NCI-H446 (cell line): ENCODE data around the gene ANKS6.

Source experiments
- DNase-seq, 2 experiments: peaks; one replicate each; lab custom pipeline; 2025; lab: John Stamatoyannopoulos, UW

The ANKS6 gene

GRCh38 chr9:98772364-98773155 is 23.8 kb downstream of the ANKS6 start:
- DNase-seq, result no peak

- DNase-seq, result no peak
Observed at GRCh38 chr9:98771209-98771874, 25.0 kb downstream of the ANKS6 start.

GRCh38 chr9:98770717-98771116 is 25.6 kb downstream of the ANKS6 start:
- no peak for DNase-seq

DNA sequence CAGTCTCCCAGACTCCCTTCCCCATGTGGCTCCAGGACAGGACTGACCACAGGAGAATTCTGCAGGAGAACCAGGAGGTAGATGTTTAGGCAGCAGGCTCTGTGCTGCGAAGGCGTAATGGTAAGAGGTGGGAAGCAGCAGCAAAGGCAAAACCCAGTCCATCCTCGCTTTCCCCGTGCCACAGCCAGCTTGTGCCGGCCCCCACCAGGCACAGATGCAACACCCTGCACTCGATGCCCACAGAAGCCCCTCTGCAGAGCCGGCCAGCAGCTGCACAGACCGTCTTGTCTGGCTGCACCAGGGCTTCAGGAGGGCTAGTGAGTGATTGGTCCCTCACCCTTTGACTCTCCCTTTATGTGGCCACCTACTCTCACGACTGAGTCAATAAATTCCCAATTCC is 28.0 kb downstream of the ANKS6 start:
- no peak for DNase-seq

DNA sequence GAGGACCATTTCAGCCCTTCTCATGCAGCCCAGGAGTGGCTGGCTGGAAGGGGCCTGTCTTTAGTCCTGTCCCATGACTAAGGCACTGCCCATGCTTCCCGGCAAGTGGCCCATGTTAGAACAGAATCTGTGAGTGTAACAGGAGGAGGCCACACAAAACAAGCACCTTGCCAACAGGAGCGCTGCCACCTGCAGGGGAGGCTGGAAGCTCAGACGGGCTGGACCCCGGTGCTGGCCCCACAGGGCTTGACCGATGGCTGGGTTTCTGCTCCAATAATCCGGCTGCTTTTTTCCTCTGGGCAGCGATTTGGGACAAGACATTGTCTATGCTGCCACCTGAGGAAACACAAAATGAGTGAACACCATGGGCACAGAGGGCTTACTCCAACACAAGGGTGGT is 28.4 kb downstream of the ANKS6 start:
- DNase-seq, result no peak

DNA sequence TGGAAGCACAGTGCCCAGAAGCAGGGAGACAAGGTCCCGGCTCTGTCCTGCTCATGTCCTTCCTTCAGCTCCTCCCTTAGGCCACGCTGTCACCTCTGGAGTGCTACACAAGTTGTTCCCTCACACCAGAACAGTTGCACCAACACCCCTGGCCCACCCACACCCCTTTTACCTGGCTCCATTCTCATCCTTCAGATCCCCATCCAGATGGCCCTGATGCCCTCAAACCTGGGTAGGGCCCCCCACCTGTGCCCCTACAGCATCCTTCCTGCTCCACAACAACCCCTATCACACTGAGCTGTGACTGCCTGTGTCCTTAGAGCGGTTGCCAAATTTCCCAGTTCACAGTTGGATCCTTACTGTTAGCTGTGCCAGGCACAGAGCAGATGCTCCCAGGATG is 29.2 kb downstream of the ANKS6 start:
- no peak for DNase-seq

GRCh38 chr9:98766586-98766985 is 29.8 kb downstream of the ANKS6 start:
- no peak for DNase-seq

GRCh38 chr9:98765256-98765655 is 31.1 kb downstream of the ANKS6 start:
- no peak for DNase-seq

GRCh38 chr9:98763986-98764745 is 32.2 kb downstream of the ANKS6 start:
- DNase-seq, result no peak

GRCh38 chr9:98760231-98760630 is 36.1 kb downstream of the ANKS6 start:
- DNase-seq, result no peak

GRCh38 chr9:98755006-98755618 is 41.2 kb downstream of the ANKS6 start:
- DNase-seq, result no peak

GRCh38 chr9:98751210-98751609 is 45.1 kb downstream of the ANKS6 start:
- no peak for DNase-seq

DNA sequence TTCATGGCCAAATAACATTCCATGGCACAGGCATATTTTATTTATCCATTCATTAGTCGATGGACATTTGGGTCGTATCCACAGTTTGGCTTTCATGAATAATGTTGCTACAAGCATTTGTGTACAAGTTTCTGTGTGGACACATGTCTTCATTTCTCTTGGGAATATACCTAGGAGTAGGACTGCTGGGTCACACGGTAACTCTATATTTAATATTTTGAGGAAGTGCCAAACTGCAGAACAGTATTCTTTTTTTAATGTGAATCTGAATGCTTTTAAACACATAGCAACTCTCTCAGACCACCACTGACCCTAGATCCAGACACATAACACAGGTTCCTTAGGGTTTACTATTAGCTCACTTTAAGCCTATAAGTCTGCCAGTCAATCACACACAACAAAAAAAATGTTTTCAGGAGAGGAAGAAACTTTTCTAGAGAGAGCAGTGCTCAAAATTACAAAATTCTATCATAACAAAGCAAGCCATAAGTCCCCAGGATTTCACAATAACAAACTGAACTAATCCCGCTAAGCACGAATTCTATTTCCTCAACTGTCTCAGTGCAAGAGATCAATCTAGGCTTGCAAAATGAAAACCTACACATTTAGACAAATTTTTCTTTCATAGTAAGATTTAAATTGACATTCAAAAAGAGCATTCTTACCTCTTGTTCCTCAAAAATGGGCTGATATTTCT is 45.8 kb downstream of the ANKS6 start:
- DNase-seq, result no peak

GRCh38 chr9:98747476-98747875 is 48.9 kb downstream of the ANKS6 start:
- DNase-seq, result no peak

- DNase-seq, result no peak
Observed at GRCh38 chr9:98745470-98745869, 50.9 kb downstream of the ANKS6 start.

DNA sequence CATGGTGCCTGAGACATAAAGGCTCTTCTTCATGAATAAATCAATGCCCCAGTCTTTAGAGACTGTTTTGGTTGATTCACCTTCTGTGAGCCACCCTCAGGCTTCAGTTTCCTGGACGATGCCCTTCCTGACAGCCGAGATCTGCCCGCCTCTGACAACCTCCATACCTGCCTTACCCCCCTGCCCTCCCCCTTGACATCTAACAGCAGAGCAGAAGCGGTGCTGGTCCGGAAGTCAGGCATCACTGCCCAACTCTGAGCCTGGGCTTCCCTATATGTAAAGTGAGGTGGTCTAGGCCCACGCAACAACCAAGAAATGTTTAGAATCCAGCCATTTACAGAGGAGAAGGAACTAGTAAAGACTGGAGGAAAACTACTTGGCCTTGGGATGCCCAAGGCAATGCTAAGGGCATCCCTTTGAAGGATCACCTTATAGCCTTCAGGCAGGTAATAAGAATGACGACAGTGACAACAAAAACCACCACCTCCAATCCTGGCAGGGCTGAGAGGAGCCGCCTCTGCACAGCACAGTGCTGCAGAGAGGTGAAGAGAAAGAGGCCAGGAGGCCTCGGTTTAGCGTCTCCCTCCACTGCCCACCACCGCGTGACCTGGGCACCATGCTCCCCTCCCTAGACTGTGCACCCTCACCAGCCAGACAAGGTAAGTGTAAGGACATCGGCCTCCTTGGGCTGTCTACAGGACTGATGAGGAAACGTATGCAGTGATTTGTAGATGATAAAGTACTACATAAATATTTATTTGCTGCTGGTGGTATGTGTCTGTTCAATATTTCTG is 52.3 kb downstream of the ANKS6 start:
- DNase-seq, result no peak

DNA sequence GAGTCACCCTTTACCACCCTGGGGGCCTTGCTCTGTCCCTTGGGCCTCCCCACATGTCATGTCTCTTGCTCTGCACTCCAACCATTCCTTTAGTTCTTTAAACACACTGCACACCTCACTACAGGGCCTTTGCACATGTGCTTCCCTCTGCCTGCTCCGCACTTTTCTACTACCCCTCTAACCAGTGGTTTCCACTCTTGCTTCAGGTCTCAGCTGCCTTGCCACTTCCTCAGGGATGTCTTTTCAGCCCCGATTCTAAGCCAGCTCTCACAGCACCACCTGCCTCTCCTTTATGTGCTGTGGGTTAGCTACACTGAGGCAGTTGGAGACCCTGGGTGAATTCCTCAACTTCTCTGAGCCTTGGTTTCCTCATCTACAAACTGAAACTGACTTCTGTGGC is 53.0 kb downstream of the ANKS6 start:
- DNase-seq, result no peak

DNA sequence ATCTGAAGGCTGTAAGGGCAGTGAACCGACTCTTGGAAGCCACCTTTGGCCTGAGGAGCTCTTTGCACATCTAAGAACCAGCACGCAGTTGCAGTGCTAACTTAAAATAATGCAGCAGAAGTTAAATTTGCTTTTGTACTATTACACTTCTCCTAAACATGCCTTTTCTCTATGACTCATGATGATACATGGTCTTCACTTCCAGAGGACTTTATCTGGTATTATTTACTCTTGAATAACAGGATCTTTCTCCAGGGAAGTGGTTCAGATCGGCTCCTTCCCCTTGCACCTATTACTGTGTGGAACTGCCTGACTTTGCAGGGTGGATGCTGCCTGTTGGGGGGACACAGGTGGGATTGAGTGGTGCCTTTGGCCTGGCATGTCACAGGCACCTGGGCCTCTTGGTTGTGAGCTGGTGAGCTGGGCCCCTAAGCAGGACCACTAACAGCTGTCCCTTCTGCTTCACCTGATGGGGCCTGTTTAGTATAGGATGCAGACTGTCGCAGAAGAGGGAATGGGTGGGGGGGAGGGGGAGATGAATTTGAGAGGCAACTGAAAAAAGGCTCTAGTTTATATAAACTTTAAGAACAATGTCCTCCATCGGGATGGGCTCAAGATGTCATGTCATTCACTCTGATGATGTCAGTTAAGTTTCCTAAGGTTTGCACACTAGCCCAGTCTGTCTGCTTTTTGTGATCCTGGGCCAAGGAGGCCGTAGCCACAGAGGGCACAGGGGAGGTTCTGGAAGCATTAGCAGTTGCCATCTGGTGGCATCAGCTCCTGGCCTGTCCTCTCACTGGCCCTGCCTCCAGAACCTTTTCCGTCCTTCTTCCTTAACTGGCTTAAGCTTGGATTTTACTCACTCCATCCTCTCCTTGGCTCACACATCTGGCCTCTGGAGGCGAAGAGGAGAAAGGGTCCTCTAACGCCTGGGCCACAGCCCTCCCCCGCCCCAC is 53.8 kb downstream of the ANKS6 start:
- DNase-seq, result no peak

- no peak for DNase-seq
Observed at GRCh38 chr9:98740226-98740881, 56.0 kb downstream of the ANKS6 start.
